ENCODE data around the gene BRAT1.

BRAT1 gene

GRCh38 chr7:2522780-2523433, 32.4 kb downstream of the BRAT1 start:
- Histone ChIP-seq H3K9ac (ENCODE audit: low read length) (no peak overlapping the region), H3F3A (ENCODE audit: insufficient read depth, low read length) (no peaks in the 10 kb centered on the region), H3K9me2 (replicated peaks; ENCODE audit: insufficient read depth, low read length) (no peaks in the 10 kb centered on the region), H3K27me3 (replicated peaks; ENCODE audit: insufficient read depth, low read length) (peaks cover 88% of the 10 kb centered on the region), H3K4me2 (ENCODE audit: low read depth, low read length) (no peak overlapping the region), H4K20me1 (ENCODE audit: insufficient read depth, low read length) (no peaks in the 10 kb centered on the region), H3K9me3 (replicated peaks; ENCODE audit: insufficient read depth, low read length) (no peaks in the 10 kb centered on the region), H3K79me2 (ENCODE audit: low read length) (no peaks in the 10 kb centered on the region), H2AFZ (ENCODE audit: low read length) (no peak overlapping the region), H3K27ac (ENCODE audit: low read length) (no peak overlapping the region), H3K36me3 (replicated peaks; ENCODE audit: insufficient read depth, low read length) (no peaks in the 10 kb centered on the region), H3K4me1 (ENCODE audit: low read length) (no peaks in the 10 kb centered on the region), H3K4me3 (ENCODE audit: low read length) (no peak overlapping the region)
- no peak for DNase-seq
- TF ChIP-seq CTCF (IDR thresholded peaks at IDR 0.05; ENCODE audit: low read length) (no peak), EZH2 (optimal IDR thresholded peaks at IDR 0.05; ENCODE audit: low read depth, low read length) (no peak), EZH2phosphoT487 (IDR thresholded peaks at IDR 0.05; ENCODE audit: low read length) (no peak)

- Histone ChIP-seq H2AFZ (ENCODE audit: low read length) (no peak overlapping the region), H4K20me1 (ENCODE audit: insufficient read depth, low read length) (no peaks in the 10 kb centered on the region), H3K9me3 (replicated peaks; ENCODE audit: insufficient read depth, low read length) (no peaks in the 10 kb centered on the region), H3K36me3 (replicated peaks; ENCODE audit: insufficient read depth, low read length) (no peaks in the 10 kb centered on the region), H3K27me3 (replicated peaks; ENCODE audit: insufficient read depth, low read length) (peaks cover 89% of the 10 kb centered on the region), H3K4me3 (ENCODE audit: low read length) (no peak overlapping the region), H3K9ac (ENCODE audit: low read length) (no peak overlapping the region), H3K79me2 (ENCODE audit: low read length) (no peaks in the 10 kb centered on the region), H3F3A (ENCODE audit: insufficient read depth, low read length) (no peaks in the 10 kb centered on the region), H3K9me2 (replicated peaks; ENCODE audit: insufficient read depth, low read length) (no peaks in the 10 kb centered on the region), H3K4me2 (ENCODE audit: low read depth, low read length) (no peak overlapping the region), H3K4me1 (ENCODE audit: low read length) (no peaks in the 10 kb centered on the region), H3K27ac (ENCODE audit: low read length) (no peak overlapping the region)
- TF ChIP-seq CTCF (IDR thresholded peaks at IDR 0.05; ENCODE audit: low read length) (no peak), EZH2phosphoT487 (IDR thresholded peaks at IDR 0.05; ENCODE audit: low read length) (no peak), EZH2 (optimal IDR thresholded peaks at IDR 0.05; ENCODE audit: low read depth, low read length) (no peak)
- no peak for DNase-seq
Observed at GRCh38 chr7:2521952-2522591, 33.3 kb downstream of the BRAT1 start.

- H3K4me2 ChIP-seq (ENCODE audit: low read depth, low read length), result no peak overlapping the region
- H3K36me3 ChIP-seq (replicated peaks; ENCODE audit: insufficient read depth, low read length), result no peaks in the 10 kb centered on the region
- H3K27me3 ChIP-seq (replicated peaks; ENCODE audit: insufficient read depth, low read length), result peaks cover 89% of the 10 kb centered on the region
- no peak for DNase-seq
- no peaks in the 10 kb centered on the region for H3K79me2 ChIP-seq (ENCODE audit: low read length)
- H3K9me2 ChIP-seq (replicated peaks; ENCODE audit: insufficient read depth, low read length), result no peaks in the 10 kb centered on the region
- no peaks in the 10 kb centered on the region for H3K9me3 ChIP-seq (replicated peaks; ENCODE audit: insufficient read depth, low read length)
- H4K20me1 ChIP-seq (ENCODE audit: insufficient read depth, low read length), result no peaks in the 10 kb centered on the region
- TF ChIP-seq EZH2phosphoT487 (IDR thresholded peaks at IDR 0.05; ENCODE audit: low read length), result no peak
- TF ChIP-seq CTCF (IDR thresholded peaks at IDR 0.05; ENCODE audit: low read length), result no peak
- TF ChIP-seq EZH2 (optimal IDR thresholded peaks at IDR 0.05; ENCODE audit: low read depth, low read length), result no peak
- no peak overlapping the region for H2AFZ ChIP-seq (ENCODE audit: low read length)
- no peaks in the 10 kb centered on the region for H3K4me1 ChIP-seq (ENCODE audit: low read length)
- no peak overlapping the region for H3K27ac ChIP-seq (ENCODE audit: low read length)
- H3K4me3 ChIP-seq (ENCODE audit: low read length), result no peak overlapping the region
- no peak overlapping the region for H3K9ac ChIP-seq (ENCODE audit: low read length)
- H3F3A ChIP-seq (ENCODE audit: insufficient read depth, low read length), result no peaks in the 10 kb centered on the region
Observed at GRCh38 chr7:2521341-2521745, 34.0 kb downstream of the BRAT1 start.
